ENCODE measurements around the gene PADI6. TPM values are rescaled to one million over a fixed set of nuclear protein-coding genes. Genes with fewer than 3 reads are reported as not detected.

PADI6 gene
- total and polyA plus RNA-seq, 9 of the 15 experiments (the other 6 are each of a cell fraction or from before 2014, with no cell fraction given), result not detected

GRCh38 chr1:17358557-17358956 is 13.4 kb upstream of the PADI6 start:
- H3K9me1 ChIP-seq (ENCODE audit: control insufficient read depth, insufficient read depth, low read length), result no peaks in the 10 kb centered on the region
- peak overlapping the region; percentile 5; the same call in 1 of the 2 replicates for H2AFZ ChIP-seq (ENCODE audit: low read depth, low read length)
- in situ Hi-C loops (cut with MboI) (no loop called here), intact Hi-C loops (cut with micrococcal nuclease) (no loop called here)
- no peaks in the 10 kb centered on the region for H3K36me3 ChIP-seq (ENCODE audit: control insufficient read depth, insufficient read depth, low read length)
- H3K9me3 ChIP-seq (replicated peaks; ENCODE audit: control insufficient read depth, insufficient read depth, low read depth, low read length), result no peaks in the 10 kb centered on the region
- no peak for FAIRE-seq
- ChIA-PET POLR2A (interaction anchor here (0.6 to 1.0 kb wide), 2 partner anchors 11 to 46 kb away, joined by 3 read pairs; no protein-coding TSS in a partner anchor), CTCF (ENCODE audit: low intra/inter-chr PET ratio) (no interaction called here)
- no peak for DNase-seq (ENCODE audit: extremely low read depth in 1 of 4, low spot score in 3 of 4)
- WGBS (ENCODE audit: insufficient coverage, low coverage, missing lambda C conversion rate), result 73% methylated on average over 3 of the region's 4 CpGs
- no peak overlapping the region for H3K27ac ChIP-seq (ENCODE audit: extremely low read depth, low read depth, low read length)
- 0 out of 4 replicates have a peak overlapping the region, but pooled peaks of 1 of the 2 experiments have one; percentile 47 for H3K9ac ChIP-seq (ENCODE audit: insufficient read depth in 1 of 2, low read depth in 2 of 2, low read length in 2 of 2)
- ATAC-seq, result no peak
- H3K27me3 ChIP-seq (ENCODE audit: control insufficient read depth in 2 of 2, insufficient read depth in 2 of 2, low read length in 2 of 2), result peaks cover 2 to 23% of the 10 kb centered on the region in 2 experiments; a peak in 4 of 5 replicates
- no TSS peak for BruUV-seq (replicated peaks)
- TF ChIP-seq MED1 (CRISPR knock-in tag; IDR thresholded peaks at IDR 0.05; ENCODE audit: borderline replicate concordance) (no peak), HDAC2 (IDR thresholded peaks at IDR 0.05) (0 out of 2 replicates have a peak, but pooled peaks have one; percentile 38), MTF1 (CRISPR knock-in tag; IDR thresholded peaks at IDR 0.05; ENCODE audit: borderline replicate concordance) (no peak), RBM25 (IDR thresholded peaks at IDR 0.05; ENCODE audit: low read depth, low read length, severe bottlenecking) (peak; percentile 93), BCOR (IDR thresholded peaks at IDR 0.05) (peak; percentile 92), ZNF274 (IDR thresholded peaks at IDR 0.05; ENCODE audit: borderline replicate concordance, low read depth, low read length) (no peak), KDM1A (IDR thresholded peaks at IDR 0.05) (peak; percentile 20 to 64; a peak in 2 of 4 replicates), ZNF583 (CRISPR knock-in tag; IDR thresholded peaks at IDR 0.05) (no peak), MIER1 (IDR thresholded peaks at IDR 0.05; ENCODE audit: low read depth) (no peak)
- no peak overlapping the region for H3K4me2 ChIP-seq (ENCODE audit: insufficient read depth, low read length)
- peaks cover 16 to 20% of the 10 kb centered on the region in 2 experiments; a peak in 4 of 5 replicates for H3K4me1 ChIP-seq (replicated peaks in 1 of 2; ENCODE audit: control insufficient read depth in 2 of 2, insufficient read depth in 2 of 2, low read length in 2 of 2)
- no peaks in the 10 kb centered on the region for H3K79me2 ChIP-seq (ENCODE audit: control insufficient read depth, insufficient read depth, low read length)
- no peak overlapping the region for H3K4me3 ChIP-seq
- H4K20me1 ChIP-seq (replicated peaks; ENCODE audit: control insufficient read depth, insufficient read depth, low read length), result no peaks in the 10 kb centered on the region
